AG04449 (cell line): ENCODE data around the gene HHIPL2.
A peak's percentile ranks its signal among the peaks of the same experiment; 100 is the strongest.

Experiments used
- CTCF ChIA-PET: fragments of 350-600 bp; formaldehyde crosslinking; extraction: SDS; loops from one replicate; lab custom pipeline; 2021; ENCODE audit warnings: antibody characterized with exemption; lab: Yijun Ruan, JAX
- POLR2A ChIA-PET: fragments of 400-600, 350-600 bp; formaldehyde crosslinking; extraction: SDS; loops from one replicate; lab custom pipeline; 2020; ENCODE audit warnings: antibody characterized with exemption, inconsistent platforms; lab: Yijun Ruan, JAX
- DNase-seq: peaks from one replicate; pipeline ENCODE4 v3.0.0-alpha.2; 2010; ENCODE audit warnings: low read depth, low spot score
- H3K4me3 ChIP-seq: 2 replicates; pipeline ENCODE4 v1.5.1; 2011; ENCODE audit warnings: low read depth, mild to moderate bottlenecking, control low read depth, low read length
- TF ChIP-seq, protein P1 (sequence below): IDR thresholded peaks from one replicate; pipeline ENCODE4 v1.5.1; 2011; ENCODE audit warnings: mild to moderate bottlenecking, moderate library complexity, low read length, control low read depth, inconsistent platforms; ENCODE audit not compliant: insufficient read depth; ENCODE audit errors: missing control alignments

Gene HHIPL2

DNA sequence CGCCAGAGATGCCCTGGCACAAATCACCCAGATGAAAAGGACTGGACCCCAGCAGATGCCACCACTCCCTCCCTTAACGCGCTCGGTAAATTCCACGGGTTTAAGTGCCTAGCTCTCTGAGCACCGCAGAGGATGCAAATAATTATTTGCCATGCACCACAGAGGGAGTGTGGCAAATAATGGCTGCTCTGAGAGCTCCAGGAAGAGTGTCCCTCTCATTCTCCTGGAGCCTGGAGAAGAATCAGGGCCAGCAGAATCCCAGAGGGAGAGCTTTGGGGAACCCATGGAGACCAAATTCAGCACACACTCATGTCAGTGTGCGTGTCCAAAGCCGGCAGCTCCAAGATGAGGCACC, 667 bp downstream of the HHIPL2 start:
- ChIA-PET CTCF (interaction anchor here (1.0 to 1.8 kb wide), 7 partner anchors 9 to 87 kb away, joined by 3 to 11 read pairs (median 4); no protein-coding TSS in a partner anchor), POLR2A (interaction anchor here (0.6 to 1.7 kb wide), 2 partner anchors 23 to 24 kb away, joined by 3 read pairs; no protein-coding TSS in a partner anchor)
- TF ChIP-seq, protein P1, sequence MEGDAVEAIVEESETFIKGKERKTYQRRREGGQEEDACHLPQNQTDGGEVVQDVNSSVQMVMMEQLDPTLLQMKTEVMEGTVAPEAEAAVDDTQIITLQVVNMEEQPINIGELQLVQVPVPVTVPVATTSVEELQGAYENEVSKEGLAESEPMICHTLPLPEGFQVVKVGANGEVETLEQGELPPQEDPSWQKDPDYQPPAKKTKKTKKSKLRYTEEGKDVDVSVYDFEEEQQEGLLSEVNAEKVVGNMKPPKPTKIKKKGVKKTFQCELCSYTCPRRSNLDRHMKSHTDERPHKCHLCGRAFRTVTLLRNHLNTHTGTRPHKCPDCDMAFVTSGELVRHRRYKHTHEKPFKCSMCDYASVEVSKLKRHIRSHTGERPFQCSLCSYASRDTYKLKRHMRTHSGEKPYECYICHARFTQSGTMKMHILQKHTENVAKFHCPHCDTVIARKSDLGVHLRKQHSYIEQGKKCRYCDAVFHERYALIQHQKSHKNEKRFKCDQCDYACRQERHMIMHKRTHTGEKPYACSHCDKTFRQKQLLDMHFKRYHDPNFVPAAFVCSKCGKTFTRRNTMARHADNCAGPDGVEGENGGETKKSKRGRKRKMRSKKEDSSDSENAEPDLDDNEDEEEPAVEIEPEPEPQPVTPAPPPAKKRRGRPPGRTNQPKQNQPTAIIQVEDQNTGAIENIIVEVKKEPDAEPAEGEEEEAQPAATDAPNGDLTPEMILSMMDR, result no peak
- H3K4me3 ChIP-seq, result peak overlapping the region; percentile 40
- no peak for DNase-seq

DNA sequence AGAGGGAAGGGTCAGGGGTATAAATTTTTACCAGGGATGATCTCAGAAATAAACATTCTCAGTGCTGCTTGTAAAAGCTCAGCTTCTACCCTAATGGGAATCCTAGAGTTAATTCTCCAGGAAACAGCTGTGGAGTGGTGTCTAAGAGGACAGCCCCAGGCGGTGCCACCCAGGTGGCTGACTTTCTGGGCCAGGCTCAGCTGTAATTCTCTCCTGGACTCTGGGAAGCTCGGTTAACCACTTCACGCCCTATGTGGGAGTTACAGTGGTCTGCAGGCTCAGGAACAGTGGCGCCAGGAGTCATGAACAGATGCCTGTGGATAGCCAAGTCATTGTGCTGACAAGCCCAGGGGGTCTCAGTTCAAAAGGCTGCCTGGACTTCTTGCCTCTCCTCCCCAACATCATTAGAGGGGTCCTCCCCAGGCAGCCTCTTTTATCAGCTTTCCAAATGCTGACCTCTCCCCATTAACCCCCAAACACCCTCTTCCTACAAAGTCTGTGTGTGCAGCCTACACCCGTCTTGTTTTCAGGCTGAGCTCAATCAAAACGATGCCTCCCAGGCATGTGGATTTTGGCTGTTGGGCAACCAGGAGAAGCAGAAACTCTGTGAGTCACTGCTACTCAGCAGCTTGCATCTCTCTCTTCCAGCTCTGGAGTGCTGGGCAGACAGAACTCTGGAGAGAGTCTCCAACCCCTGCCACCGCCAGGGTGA, 1.2 kb downstream of the HHIPL2 start:
- peak; percentile 45 for DNase-seq
- CTCF ChIA-PET, result interaction anchor here (1.0 to 1.8 kb wide), 7 partner anchors 9 to 88 kb away, joined by 3 to 11 read pairs (median 4); no protein-coding TSS in a partner anchor
- peak overlapping the region; percentile 40 for H3K4me3 ChIP-seq
- POLR2A ChIA-PET, result interaction anchor here (0.6 to 1.7 kb wide), 2 partner anchors 22 to 24 kb away, joined by 3 read pairs; no protein-coding TSS in a partner anchor
- TF ChIP-seq, protein P1, result peak; percentile 10

DNA sequence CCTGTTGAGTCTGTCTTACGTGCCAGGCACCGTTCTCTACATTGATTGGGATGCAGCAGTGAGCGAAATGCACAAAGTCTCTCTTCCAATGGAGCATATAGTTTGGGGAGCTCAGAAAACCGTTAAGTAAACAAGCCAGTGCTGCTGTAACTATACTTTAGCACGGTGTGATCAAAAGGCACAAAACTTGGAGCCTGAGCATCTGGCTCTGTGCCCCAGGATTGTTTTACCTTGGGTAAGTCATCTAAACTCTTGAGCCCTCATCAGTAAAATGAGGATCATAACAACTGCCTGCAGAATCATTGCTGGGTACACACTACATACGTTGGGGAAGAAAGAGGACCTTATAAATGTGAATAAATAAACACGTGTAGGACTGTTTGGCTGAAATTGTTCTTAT, 1.8 kb downstream of the HHIPL2 start:
- TF ChIP-seq, protein P1, result no peak
- CTCF ChIA-PET, result interaction anchor here (1.2 to 1.8 kb wide), 3 partner anchors 9 to 14 kb away, joined by 3 to 11 read pairs (median 3); no protein-coding TSS in a partner anchor
- DNase-seq, result no peak
- H3K4me3 ChIP-seq, result no peak overlapping the region
- POLR2A ChIA-PET, result no interaction called here

DNA sequence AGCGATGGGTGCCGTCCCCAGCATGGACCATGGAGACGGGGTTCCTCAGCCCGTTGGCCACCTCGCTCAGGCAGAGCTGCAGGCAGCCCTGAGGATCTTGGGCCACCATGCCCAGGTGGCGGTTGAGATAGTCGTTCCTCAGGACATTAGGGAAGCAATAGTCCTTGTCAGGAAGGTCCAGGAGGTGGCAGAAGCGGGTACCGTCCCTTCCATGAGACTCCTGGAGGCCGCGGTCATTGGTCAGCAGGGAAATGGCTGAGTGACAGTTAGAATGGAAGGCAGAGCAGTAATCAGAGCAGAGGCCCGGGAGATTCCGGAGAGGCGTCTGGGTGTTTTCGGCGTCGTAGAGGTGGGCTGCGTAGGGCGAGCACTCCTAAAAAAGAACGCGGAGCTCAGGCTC, 4.1 kb downstream of the HHIPL2 start:
- ChIA-PET CTCF (interaction anchor here (0.7 kb wide), 1 partner anchor 36 kb away, joined by 3 read pairs; no protein-coding TSS in a partner anchor), POLR2A (no interaction called here)
- DNase-seq, result no peak
- TF ChIP-seq, protein P1, result no peak
- no peak overlapping the region for H3K4me3 ChIP-seq

DNA sequence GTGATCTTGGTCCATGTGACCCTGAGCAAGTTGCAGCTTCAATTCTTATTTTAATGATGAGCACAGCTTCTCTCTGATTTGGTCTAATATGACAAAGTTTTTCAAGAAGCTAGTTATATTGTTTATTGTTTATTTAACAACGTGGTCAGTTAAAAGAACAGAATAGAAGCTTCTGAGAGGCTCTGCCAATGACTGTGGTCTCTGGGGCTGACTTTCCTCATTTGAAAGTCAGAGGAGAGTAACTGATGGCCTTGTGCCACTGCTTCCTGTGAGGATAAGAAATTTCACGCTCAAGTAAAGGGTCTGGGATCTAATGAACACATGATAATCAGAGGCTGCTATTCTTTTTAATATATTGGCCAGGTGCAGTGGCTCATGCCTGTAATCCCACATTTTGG, 7.3 kb downstream of the HHIPL2 start:
- no peak for DNase-seq
- no peak overlapping the region for H3K4me3 ChIP-seq
- TF ChIP-seq, protein P1, result no peak
- ChIA-PET POLR2A (no interaction called here), CTCF (no interaction called here)

DNA sequence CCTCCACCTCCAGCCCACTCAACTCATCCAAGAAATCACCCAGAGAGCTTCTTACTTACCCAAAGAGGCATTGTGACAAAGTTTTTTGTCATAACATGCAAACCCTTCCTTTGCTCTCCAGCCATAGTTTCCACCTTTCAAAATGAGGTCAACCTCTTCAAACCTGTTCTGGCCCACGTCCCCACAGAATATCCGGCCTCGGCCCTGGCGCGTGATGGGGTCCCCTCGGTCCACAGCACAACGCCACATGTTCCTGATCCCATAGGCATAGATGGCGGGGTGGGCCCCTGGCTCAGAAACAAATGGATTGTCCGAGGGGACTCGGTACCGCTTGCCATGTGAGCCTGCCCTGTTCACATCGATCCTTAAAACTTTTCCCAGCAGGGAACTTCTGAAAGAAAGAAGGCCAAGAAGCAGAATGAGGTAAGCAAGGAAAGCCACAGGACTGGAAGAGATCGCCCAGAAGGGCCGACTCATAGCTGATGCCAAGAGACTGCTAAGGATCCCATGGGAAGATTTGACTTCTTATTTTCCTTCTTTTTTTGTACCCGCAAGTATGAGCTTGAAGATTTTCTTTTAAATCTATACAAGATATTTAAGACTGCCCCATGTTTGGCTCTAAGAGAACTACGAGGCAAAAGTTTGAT, 7.8 kb downstream of the HHIPL2 start:
- H3K4me3 ChIP-seq, result no peak overlapping the region
- TF ChIP-seq, protein P1, result no peak
- CTCF ChIA-PET, result no interaction called here
- DNase-seq, result no peak
- POLR2A ChIA-PET, result no interaction called here
